ENCODE results near the gene TMPRSS11B.

GRCh38 chr4:68183417-68183816 lies 62.1 kb downstream of the TMPRSS11B start:
- TF ChIP-seq CTCF (IDR thresholded peaks at IDR 0.05): no peak
- no peak for TF ChIP-seq POLR2A (IDR thresholded peaks at IDR 0.05)
